Measurements from ENCODE around the gene LRRK1.
"Not testable (repeated sequence)": the region's sequence is repeated elsewhere in the genome, so short reads cannot be mapped to it uniquely, and the experiment has no call there.

The LRRK1 gene

DNA sequence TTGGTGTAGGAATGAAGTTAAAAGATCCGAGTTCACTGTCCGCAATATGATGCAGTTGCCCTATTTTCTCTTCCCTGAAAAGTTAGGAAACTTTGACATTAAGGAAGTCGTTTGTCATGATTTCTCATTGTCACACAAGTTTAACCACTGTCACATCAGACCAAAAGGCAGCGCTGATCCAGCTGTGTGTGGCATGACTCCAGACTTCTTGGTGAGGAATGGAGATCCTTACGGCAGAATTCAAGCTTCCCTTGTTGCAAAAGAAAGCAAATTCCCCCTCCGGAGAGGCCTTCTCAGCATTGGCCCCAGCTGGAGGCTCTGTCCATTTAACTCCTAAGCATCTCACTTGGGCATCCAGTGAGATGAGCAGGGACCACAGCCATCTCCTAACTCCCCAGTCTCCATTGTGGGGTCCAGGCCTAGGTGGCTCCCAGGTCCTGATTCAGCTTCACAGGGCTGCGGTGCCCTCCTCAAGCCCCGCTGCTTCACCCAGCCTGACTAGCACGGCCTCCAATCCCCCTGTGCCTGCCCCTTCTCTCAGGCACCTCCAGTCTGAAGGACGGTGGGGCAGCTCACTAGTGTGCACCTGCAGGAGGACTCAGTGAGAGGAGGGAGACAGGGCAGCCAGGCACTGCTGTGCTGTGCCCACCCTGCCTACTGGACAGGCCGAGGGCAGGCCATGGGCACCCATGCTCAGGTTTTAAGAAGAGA lies 173.2 kb downstream of the LRRK1 start:
- no peak for DNase-seq (ENCODE audit: low spot score)

DNA sequence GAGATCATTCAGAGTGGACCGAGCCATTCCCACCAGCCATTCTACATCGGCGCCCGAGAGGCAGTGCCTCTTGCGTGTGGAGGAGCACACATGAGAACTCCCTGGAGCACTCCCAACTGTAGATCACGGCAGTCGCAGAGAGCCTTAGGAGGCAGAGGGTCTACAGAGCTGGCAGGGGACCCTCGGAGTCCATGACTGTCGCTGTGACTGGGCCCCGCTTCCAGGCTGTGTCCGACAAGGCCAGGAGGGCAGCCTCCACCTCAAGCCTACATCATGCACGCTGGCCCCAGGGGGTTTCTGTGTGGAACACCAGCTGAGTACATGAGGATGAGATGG lies 173.7 kb downstream of the LRRK1 start:
- no peak for DNase-seq (ENCODE audit: low spot score)

DNA sequence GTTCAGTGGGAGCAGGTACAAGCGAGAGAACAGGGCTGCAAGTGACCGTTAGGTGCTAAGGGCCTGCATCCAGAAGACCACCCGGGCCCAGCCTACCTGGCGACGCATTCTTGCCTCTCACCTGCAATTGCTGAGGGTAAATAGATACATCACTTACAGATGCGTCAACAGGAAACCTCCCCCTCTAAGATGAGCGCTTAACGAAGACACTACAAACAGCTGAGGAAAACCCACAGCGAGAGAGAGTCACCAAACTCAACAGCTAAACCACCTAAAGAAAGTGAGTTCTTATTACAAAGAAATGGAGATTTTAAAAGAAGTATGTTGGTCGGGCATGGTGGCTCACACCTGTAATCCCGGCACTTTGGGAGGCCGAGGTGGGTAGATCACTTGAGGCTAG lies 174.8 kb downstream of the LRRK1 start:
- no peak for DNase-seq (ENCODE audit: low spot score)

DNA sequence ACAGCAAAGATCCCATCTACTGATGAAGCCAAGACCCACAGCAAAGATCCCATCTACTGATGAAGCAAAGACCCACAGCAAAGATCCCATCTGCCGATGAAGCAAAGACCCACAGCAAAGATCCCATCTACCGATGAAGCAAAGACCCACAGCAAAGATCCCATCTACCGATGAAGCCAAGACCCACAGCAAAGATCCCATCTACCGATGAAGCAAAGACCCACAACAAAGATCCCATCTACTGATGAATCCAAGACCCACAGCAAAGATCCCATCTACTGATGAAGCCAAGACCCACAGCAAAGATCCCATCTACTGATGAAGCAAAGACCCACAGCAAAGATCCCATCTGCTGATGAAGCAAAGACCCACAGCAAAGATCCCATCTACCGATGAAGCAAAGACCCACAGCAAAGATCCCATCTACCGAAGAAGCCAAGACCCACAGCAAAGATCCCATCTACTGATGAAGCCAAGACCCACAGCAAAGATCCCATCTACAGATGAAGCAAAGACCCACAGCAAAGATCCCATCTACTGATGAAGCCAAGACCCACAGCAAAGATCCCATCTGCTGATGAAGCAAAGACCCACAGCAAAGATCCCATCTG lies 176.7 kb downstream of the LRRK1 start:
- not testable (repeated sequence) for DNase-seq (ENCODE audit: low spot score)

DNA sequence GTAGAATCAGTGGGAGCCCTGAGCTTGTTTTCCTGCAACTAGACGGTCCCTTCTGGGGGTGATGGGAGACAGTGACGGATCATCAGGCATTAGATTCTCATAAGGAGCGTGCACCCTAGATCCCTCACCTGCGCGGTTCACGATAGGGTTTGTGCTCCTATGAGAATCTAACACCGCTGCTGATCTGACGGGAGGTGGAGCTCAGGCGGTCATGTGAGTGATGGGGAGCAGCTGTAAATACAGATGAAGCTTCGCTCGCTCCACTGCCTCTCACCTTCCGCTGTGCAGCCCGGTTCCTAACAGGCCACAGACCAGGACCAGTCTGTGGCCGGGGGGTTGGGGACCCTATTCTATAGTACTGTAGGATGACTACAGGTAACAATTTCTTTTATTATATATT lies 178.0 kb downstream of the LRRK1 start:
- DNase-seq (ENCODE audit: low spot score) = no peak

DNA sequence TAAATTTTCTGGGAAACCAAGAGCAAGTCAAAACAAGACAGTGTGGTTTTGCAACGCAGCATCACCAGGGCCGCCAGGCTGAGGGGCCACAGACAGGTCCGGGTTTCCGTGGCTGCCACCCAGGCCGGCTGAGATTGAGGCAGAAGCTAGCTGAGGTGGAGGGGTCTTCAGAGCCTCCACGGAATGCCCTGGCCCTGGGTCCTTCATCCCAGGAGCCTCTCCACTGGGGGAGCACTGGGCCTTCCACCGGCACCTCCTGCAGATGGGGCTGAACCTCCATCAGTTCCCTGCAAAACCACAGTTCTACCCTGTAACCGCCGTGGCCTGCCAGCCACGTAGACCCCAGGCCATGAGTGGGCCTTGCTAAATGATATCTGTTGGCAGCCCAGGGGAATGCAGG lies 180.0 kb downstream of the LRRK1 start:
- no peak for DNase-seq (ENCODE audit: low spot score)

DNA sequence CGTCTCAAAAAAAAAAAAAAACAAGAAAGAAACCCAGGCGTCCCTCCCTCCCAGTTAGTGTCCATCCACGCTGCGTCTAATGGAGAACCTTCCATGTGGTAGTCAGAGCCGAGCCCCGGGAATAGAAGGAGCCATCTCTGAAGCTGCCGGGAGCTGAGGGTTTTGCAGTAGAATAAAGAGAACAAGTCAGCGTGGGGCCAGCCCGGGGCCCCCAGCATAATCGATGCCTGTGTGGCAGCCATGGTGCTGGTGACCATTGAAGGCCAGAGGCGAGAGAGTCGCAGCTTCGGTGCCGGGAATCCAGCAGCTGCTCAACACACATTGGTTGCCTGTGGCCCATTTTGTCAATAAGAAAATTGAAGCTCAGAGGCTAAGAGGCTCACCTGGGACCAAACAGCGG lies 181.0 kb downstream of the LRRK1 start:
- no peak for DNase-seq (ENCODE audit: low spot score)

DNA sequence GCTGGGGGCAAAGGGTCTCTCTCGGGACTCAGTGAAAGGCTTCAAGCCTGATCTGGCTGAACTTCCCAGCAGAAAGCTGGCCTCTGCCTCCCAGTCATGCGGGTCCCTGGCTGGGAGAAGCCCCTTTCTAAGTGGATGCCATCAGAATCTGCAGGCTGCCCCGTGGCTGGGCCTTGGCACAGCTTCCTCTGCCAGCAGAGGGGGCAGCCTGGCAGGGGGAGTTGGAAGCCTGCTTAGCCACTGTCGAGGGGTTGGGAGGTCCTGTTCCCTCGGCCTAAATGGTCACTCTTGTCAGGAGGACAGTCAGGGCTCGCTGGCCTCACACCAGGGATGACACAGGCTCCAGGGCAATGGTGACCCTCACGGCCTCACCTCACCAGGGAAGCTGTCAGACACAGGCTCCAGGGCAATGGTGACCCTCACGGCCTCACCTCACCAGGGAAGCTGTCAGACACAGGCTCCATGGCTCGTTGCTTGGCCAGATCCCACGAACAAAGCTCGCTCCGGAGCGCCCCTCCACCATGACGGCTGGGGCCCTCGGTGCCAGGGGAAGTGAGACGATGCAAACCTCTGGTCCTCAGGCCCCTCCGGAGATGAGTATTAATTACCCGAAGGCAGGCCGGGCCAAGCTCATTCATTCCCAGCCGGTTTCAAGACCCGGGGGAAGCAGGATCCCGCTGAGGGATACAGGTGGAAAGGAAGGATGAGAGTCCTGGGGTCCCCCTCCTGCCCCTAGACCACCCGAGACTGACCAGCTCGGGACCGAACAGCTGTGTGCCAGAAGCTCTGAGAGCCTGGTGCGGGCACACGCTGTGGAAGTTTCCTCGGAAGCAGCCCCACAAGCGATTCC lies 181.7 kb downstream of the LRRK1 start:
- no peak for DNase-seq (ENCODE audit: low spot score)

DNA sequence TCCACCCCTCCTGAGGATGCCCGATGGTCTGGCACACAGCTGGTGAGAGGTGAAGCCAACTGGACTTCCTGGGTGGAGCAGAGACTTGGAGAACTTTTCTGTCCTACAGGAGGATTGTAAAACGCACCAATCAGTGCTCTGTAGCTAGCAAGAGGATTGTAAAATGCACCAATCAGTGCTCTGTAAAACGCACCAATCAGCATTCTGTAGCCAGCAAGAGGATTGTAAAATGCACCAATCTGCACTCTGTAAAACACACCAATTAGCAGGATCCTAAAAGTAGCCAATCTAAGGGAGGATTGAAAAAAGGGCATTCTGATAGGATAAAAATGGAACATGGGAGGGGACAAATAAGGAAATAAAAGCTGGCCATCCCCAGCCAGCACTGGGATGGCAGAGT lies 182.5 kb downstream of the LRRK1 start:
- DNase-seq (ENCODE audit: low spot score) = no peak

DNA sequence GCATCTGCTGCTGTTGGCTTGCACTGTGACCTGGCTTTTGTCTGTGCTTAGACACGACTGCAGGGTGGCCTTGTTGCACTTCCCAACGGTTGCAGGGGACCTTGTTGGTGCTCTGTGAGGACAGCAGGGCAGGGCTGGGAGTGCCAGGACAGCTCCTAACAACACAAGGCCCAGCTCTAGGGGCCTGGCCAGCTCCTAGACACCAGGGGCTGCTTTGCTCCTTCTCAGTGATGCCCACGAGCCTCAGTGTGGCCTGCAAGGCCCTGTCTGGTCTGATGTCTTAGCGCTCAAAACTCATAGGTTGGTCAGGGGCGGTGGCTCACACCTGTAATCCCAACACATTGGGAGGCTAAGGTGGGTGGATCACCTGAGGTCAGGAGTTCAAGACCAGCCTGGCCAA lies 183.6 kb downstream of the LRRK1 start:
- DNase-seq (ENCODE audit: low spot score) = no peak

DNA sequence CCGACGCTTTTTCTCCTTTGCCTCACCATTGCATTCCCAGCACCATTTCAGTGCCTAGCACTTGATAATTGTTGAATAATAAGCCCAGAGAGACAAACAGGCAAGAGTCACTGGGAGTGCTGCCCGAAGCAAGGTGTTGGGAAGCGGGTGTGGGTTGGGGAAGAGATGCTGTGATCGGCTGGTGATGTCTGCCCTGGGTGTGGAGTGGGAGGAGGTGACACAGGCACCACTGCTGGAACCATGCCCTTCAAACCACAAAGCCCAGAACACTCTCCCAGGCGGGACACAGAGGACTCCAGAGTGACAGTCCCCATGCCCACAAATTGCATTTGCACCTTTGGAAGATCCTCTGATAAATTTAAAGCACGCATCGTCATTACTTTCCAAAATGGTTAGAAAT lies 184.4 kb downstream of the LRRK1 start:
- DNase-seq (ENCODE audit: low spot score) = no peak

DNA sequence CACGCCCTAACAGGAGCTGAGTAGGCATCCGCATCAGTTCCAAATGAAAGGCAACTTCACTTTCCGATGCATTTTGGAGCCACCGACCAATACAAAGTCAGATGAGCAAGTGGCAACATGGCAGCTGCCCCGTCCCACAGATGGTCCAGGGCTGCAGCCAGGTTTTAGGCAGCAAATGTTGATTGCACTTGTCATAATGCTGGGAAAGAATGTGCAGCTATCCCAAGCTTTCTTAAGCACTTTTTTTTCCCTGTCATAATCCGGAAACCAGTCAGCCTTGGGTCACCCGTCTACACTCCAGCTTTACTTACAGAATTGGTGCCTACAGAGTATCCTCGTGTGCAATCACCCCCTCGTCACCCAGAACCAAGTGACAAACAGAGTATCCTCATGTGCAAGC lies 185.0 kb downstream of the LRRK1 start:
- DNase-seq (ENCODE audit: low spot score) = no peak

DNA sequence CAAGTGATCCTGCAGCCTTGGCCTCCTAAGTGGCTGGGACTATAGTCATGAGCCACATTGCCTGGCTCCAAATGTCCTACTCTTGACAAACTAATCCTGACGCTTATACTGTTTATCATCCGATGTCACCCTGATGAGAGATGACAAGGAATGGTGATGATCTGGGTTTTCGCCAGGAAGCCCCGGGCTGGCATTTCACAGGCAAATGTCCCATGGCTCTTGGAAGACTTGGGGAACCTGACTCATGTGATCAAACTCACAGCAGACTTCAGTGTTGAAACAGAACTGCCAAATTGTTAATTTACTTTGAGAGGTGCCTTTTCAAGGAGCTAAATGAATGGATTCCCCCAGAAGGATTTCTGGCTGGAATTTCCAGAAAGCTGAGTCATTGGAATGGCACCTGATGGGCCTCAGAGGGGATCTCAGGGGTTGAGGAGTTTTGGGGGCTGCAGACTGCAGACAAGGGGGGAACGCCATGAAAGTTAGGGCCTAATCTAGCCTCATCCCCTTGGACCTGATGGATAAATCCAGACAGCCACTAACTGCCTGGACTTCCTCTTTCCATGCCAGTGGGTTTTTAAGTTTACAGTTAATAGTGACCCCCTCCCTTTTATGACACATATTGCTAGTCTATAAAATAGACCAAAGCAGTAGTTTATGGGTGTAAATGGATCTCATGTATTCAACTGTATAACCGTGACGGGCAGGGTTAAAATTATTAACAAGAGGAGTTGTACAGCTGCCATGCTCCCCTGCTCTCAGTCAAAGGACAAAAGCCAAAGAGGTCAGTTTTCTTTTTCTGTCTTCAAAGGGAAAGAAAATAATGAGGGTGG lies 186.1 kb downstream of the LRRK1 start:
- DNase-seq (ENCODE audit: low spot score) = no peak

DNA sequence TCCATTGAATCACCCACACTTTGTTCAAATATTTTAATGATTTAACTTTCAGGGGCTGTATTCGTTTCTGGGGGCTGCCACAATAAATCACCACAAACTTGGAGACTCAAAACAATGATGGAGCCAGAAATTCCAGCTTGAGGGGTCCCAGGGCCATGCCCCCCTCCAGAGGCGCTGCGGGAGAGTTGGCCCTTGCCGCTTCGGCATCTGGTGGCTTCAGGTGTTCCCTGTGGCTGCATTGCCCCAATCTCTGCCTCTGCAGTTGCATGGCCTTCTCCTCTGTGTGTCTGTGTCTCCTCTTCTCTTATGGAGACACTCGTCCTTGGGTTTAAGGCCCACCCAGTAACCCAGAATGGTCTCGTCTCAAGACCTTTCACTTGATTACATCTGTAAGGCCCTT lies 187.9 kb downstream of the LRRK1 start:
- DNase-seq (ENCODE audit: low spot score) = no peak

DNA sequence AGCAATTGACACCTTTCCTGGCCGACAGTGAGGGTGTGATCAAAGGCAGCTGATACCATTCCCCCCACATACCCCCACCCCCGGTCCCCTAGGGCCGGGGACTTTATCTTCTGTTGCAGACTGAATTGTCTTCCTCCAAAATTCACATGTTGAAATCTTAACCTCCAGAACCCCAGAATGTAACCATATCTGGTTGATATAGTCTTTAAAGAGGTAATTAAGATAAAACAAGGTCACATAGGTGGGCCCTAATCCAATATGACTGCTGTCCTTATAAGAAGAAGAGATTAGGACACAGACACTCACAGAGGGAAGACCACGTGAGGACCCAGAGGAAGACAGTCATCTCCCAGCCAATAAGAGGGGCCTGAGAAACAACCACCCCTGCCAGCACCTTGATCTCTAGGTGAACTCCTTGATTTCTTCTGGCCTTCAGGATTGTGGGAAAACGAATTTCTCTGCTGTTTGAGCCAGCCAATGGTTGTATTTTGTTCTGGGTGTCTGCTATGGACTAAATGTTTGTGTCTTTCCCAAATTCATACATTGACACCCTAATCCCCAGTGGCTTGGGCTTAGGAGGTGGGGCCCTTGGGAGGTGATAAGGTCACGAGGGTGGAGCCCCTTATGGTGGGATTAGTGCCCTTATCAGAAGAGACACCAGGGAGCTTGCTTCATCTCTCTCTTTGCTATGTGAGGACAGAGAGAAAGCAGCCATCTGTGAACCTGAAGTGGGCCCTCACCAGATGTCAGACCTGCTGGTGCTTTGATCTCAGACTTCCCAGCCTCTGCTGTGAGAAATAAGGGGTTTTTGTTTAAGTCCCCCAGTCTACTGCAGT lies 188.7 kb downstream of the LRRK1 start:
- no peak for DNase-seq (ENCODE audit: low spot score)

DNA sequence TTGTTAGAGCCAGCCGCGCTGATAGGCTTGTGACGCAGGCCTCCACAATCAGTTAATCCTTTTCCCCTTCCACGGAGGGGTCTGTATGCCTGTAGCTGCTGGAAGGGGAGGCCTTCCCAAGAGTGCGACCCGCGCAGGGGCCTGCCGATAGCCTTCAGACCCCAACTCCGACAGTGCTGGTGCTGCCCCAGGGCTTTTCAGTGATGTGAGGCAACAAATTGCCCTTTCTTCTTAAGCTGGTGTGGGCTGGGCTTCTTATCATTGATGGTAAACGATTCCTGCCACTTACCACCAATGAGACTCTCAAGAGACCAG lies 189.3 kb downstream of the LRRK1 start:
- no peak for DNase-seq (ENCODE audit: low spot score)

DNA sequence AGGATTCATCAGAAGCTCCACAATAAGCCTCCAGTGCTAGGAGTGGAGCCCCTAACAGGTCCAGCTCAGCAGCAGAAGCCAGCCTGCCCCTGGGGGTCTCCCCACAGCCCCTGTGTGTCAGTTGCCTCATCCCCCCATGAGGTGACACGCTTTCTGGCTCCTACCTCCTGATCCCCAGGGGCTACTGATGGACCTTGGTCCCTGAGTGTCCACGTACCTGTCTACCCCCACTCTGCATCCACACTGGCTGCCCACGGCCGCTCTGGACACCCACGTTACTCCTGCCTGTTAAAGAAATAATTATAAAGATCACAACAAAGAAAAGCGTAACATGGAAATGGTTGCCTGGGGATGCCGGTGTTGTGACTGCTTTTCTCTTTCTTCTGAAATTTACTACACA lies 189.6 kb downstream of the LRRK1 start:
- no peak for DNase-seq (ENCODE audit: low spot score)

DNA sequence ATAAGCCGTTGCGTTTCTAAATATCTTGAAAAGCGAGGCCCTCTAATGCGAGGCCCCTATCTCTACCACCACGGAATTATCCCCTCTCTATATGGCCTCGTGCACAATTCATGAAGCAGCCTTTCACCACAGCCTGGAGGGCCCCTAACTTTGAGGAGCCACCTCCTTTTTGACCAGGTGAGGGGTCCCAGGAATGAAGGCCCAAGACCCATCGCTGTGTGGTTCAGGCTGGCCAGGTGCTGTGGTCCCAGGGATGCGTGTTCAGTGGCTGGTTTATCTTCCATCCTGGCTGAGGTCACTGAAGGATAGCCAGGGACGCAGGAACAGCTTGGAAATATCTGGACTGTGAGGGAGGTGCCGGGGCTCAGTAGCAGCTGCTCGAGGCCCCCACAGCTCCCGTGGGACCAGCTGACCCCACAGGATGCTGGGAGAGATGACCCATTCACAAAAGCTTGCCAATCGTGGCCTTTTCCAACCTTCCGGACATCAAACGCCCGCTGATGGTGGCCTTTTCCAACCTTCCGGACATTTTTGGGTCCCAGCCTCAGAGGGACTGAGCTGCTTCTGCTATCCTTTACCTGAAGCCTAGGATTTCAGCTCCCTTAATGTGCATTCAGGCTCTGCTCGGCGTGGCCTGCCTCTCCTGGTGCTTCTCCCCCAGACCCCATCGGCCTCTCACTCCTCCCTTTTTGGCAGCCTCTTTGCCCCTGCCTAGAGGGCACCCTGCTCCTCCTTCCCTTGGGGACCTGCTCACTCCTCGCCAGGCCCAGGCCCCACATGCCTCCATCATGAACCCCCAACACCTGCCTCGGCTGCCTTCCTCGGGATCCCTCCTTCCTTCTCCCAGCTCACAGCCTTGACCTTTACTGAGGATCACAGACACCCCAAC lies 191.8 kb downstream of the LRRK1 start:
- no peak for DNase-seq (ENCODE audit: low spot score)

DNA sequence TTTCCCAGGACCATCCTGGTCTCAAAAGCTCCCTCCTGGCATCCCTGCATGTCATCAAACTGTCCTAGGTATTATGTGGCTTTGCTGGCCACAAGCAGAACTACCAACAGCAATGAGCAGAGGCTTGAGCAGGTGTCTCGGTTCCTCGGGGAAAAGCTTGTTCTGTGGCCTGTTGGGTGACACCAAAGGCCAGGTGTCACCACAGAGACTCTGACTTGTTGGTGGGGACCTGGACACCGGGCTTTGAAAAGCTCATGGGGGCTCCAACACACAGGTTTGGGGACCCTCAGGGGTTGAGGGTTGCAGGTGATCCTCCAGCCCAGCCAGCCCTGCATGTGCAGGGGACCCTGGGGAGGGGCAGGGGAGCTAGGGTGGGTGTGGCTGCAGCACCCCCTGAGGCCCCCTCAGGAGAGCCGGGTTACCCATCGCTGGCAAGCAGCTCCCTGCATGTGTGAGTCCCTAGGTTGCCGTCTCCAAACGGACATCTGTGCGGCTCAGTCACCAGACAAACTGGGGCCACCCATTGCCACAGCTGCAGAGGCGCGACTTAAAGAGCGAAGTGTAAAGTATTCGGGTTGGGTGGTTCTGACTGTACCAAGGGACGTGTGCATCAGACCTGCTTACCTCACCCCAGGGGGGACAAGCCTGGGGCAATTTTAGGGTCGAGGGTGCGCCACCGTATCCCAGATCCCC lies 192.6 kb downstream of the LRRK1 start:
- no peak for DNase-seq (ENCODE audit: low spot score)
